ENCODE results near the gene CDH13. TPM values are rescaled to one million over a fixed set of nuclear protein-coding genes. Genes with fewer than 3 reads are reported as not detected.

Gene CDH13
- total RNA-seq, 1 donor from 2014 or later = 14.3 TPM

GRCh38 chr16:83393196-83393981, 766.6 kb downstream of the CDH13 start:
- Histone ChIP-seq H3K4me3 (no peak overlapping the region), H3K36me3 (no peaks in the 10 kb centered on the region), H3K27me3 (ENCODE audit: low read depth) (no peaks in the 10 kb centered on the region), H3K27ac (no peak overlapping the region), H3K4me1 (no peaks in the 10 kb centered on the region), H3K9me3 (no peaks in the 10 kb centered on the region)
- TF ChIP-seq, protein P1, sequence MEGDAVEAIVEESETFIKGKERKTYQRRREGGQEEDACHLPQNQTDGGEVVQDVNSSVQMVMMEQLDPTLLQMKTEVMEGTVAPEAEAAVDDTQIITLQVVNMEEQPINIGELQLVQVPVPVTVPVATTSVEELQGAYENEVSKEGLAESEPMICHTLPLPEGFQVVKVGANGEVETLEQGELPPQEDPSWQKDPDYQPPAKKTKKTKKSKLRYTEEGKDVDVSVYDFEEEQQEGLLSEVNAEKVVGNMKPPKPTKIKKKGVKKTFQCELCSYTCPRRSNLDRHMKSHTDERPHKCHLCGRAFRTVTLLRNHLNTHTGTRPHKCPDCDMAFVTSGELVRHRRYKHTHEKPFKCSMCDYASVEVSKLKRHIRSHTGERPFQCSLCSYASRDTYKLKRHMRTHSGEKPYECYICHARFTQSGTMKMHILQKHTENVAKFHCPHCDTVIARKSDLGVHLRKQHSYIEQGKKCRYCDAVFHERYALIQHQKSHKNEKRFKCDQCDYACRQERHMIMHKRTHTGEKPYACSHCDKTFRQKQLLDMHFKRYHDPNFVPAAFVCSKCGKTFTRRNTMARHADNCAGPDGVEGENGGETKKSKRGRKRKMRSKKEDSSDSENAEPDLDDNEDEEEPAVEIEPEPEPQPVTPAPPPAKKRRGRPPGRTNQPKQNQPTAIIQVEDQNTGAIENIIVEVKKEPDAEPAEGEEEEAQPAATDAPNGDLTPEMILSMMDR (IDR thresholded peaks at IDR 0.05) = no peak
- no peak for DNase-seq
- ATAC-seq = no peak
- intact Hi-C loops (cut with DNase I) = no loop called here

- DNase-seq (no peak), ATAC-seq (no peak)
- H3K36me3 ChIP-seq = no peaks in the 10 kb centered on the region
- no peaks in the 10 kb centered on the region for H3K27me3 ChIP-seq (ENCODE audit: low read depth)
- TF ChIP-seq, protein P1 (IDR thresholded peaks at IDR 0.05) = no peak
- no peak overlapping the region for H3K4me3 ChIP-seq
- no peaks in the 10 kb centered on the region for H3K4me1 ChIP-seq
- no peak overlapping the region for H3K27ac ChIP-seq
- intact Hi-C loops (cut with DNase I) = no loop called here
- no peaks in the 10 kb centered on the region for H3K9me3 ChIP-seq
These were observed 771.0 kb downstream of the CDH13 start for GRCh38 chr16:83397601-83398291.

GRCh38 chr16:83400234-83400633, 773.5 kb downstream of the CDH13 start:
- H3K4me3 ChIP-seq = no peak overlapping the region
- peak; percentile 41 to 56 for ATAC-seq
- H3K27ac ChIP-seq = no peak overlapping the region
- intact Hi-C loops (cut with DNase I) = no loop called here
- H3K9me3 ChIP-seq = no peaks in the 10 kb centered on the region
- H3K36me3 ChIP-seq = no peaks in the 10 kb centered on the region
- H3K27me3 ChIP-seq (ENCODE audit: low read depth) = no peaks in the 10 kb centered on the region
- DNase-seq = no peak
- no peaks in the 10 kb centered on the region for H3K4me1 ChIP-seq
- TF ChIP-seq, protein P1 (IDR thresholded peaks at IDR 0.05) = no peak

DNA sequence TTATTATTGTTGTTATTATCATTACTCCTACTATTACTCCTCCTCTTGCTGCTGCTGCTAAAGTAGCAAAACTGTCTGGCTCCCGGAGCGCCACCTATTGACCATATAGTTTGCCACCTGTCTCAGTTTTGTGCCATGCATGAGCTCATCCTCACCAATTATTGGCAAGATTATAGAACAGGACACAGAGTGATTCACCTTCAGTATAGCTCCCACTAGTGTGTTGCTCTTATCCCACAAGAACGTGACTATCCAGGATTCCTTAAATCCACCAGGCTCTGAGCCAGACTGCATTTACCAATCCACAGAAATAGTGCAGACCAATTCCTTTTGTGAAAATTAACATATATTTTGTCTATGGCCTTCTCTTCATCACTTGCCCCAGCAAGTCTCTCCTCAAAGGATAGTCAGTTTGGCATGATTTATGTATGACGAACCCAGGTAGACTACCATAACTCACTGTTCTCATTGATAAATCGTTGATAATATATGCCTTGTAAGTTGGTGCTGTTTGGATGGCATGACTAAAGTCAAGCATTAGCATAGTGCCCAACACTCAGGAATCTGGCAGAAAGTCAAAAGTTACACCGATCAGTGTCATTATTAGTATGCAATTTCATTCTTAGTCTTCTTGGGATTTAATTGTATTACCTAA, 775.5 kb downstream of the CDH13 start:
- H3K36me3 ChIP-seq = no peaks in the 10 kb centered on the region
- H3K27me3 ChIP-seq (ENCODE audit: low read depth) = no peaks in the 10 kb centered on the region
- intact Hi-C loops (cut with DNase I) = no loop called here
- no peak overlapping the region for H3K27ac ChIP-seq
- TF ChIP-seq, protein P1 (IDR thresholded peaks at IDR 0.05) = no peak
- no peak for ATAC-seq
- H3K4me1 ChIP-seq = no peaks in the 10 kb centered on the region
- H3K4me3 ChIP-seq = no peak overlapping the region
- DNase-seq = no peak
- no peaks in the 10 kb centered on the region for H3K9me3 ChIP-seq

GRCh38 chr16:83402967-83403366, 776.2 kb downstream of the CDH13 start:
- no peak for DNase-seq
- TF ChIP-seq, protein P1 (IDR thresholded peaks at IDR 0.05) = no peak

More at GRCh38 chr16:83402967-83403366, 776.2 kb downstream of the CDH13 start:
- ATAC-seq = no peak
- H3K36me3 ChIP-seq = no peaks in the 10 kb centered on the region
- no peaks in the 10 kb centered on the region for H3K9me3 ChIP-seq
- no peak overlapping the region for H3K4me3 ChIP-seq
- no peaks in the 10 kb centered on the region for H3K4me1 ChIP-seq
- intact Hi-C loops (cut with DNase I) = no loop called here
- H3K27ac ChIP-seq = no peak overlapping the region
- no peaks in the 10 kb centered on the region for H3K27me3 ChIP-seq (ENCODE audit: low read depth)
